ENCODE results near the gene SCLT1. TPM values are rescaled to one million over a fixed set of nuclear protein-coding genes. Genes with fewer than 3 reads are reported as not detected.
A peak's percentile ranks its signal among the peaks of the same experiment; 100 is the strongest.
"Not testable (repeated sequence)": the region's sequence is repeated elsewhere in the genome, so short reads cannot be mapped to it uniquely, and the experiment has no call there.

The SCLT1 gene
- total RNA-seq, 1 experiment from 2014 or later, result 13.7 TPM

GRCh38 chr4:129095811-129096454 lies 2.6 kb upstream of the SCLT1 start, which contains the start of gene C4orf33:
TSS of gene C4orf33 (plus strand) at chr4:129096152. CDS start at chr4:129102611, 6,459 bp downstream.
- Histone ChIP-seq H3K4me3 (ENCODE audit: insufficient read depth, low read depth, low read length) (peak within 1 kb of the TSS; percentile 63), H3K27me3 (ENCODE audit: control insufficient read depth, insufficient read depth, low read length) (no peaks in the 10 kb centered on the region), H3K36me3 (replicated peaks; ENCODE audit: control insufficient read depth, insufficient read depth, low read length) (no peaks in the 10 kb centered on the region)
- peak; percentile 61 for DNase-seq

DNA sequence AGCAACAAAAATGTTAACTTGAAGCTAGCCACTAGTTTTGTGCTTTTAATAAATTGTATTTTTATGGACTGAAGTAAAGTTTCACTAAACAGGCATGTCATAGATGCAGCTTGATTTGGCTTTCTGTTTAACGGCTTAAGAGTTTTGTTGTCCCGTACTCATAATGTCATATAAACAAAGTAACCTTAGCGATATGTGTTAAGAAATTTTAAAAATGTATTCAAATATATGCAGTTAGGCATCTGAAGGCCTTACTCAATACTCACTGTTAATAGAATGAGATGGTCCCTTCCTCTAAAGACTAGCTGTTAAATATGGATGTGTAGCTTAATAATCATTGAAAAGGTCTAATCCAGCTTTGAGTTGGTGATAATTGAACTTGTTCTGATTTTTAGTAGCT lies 1.0 kb upstream of the SCLT1 start:
- no peaks in the 10 kb centered on the region for H3K36me3 ChIP-seq (replicated peaks; ENCODE audit: control insufficient read depth, insufficient read depth, low read length)
- no peak for DNase-seq
- H3K27me3 ChIP-seq (ENCODE audit: control insufficient read depth, insufficient read depth, low read length), result no peaks in the 10 kb centered on the region
- H3K4me3 ChIP-seq (ENCODE audit: insufficient read depth, low read depth, low read length), result no peak overlapping the region

DNA sequence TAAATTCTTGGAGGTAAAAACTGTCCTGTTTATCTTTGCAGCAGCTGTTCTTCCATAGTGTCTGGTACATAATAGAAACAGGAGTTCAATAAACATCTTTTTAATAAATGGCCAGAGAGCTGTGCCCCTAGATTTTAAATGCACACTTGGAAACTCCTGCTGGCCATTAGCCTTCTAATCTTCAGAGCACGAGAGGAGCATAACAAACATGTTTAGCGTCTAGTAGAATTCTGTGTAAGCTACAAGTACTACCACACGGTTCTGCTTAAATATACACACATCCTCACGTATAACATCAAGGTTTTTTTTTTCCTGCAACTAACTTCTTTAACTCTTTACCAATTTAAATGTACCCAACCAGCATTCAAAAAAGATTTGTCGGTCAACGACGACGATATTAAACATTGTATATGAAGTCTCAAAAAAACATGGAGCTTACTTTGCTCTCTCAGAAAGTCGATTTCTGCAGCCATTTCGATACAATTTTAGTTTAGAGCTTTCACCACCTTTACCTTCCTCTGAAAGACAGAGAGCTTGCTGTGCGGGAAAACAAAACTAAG lies 628 bp downstream of the SCLT1 start:
- DNase-seq, result no peak
- Histone ChIP-seq H3K27me3 (ENCODE audit: control insufficient read depth, insufficient read depth, low read length) (no peaks in the 10 kb centered on the region), H3K4me3 (ENCODE audit: insufficient read depth, low read depth, low read length) (peak overlapping the region; percentile 85), H3K36me3 (replicated peaks; ENCODE audit: control insufficient read depth, insufficient read depth, low read length) (no peaks in the 10 kb centered on the region)

DNA sequence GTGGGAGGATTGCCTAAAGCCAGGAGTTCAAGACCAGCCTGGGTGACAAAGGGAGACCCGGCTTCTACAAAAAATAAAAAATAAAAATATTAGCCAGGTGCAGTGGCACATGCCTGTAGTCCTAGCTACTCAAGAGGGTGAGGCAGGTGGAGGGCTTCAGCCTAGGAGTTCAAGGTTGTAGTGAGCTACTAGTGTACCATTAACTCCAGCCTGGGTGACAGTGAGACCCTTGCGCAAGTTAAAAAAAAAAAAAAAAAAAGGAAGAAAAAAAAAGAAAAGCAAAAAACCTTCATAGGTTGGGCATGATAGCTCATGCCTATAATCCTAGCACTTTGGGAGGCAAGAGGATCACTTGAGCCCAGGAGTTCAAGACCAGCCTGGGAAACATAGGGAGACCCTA lies 5.8 kb downstream of the SCLT1 start:
- Histone ChIP-seq H3K36me3 (replicated peaks; ENCODE audit: control insufficient read depth, insufficient read depth, low read length) (no peaks in the 10 kb centered on the region), H3K4me3 (ENCODE audit: insufficient read depth, low read depth, low read length) (no peak overlapping the region), H3K27me3 (ENCODE audit: control insufficient read depth, insufficient read depth, low read length) (no peaks in the 10 kb centered on the region)
- DNase-seq, result no peak

GRCh38 chr4:129085472-129085871 lies 7.9 kb downstream of the SCLT1 start:
- no peak for DNase-seq
- no peak overlapping the region for H3K4me3 ChIP-seq (ENCODE audit: insufficient read depth, low read depth, low read length)
- peaks cover 2% of the 10 kb centered on the region for H3K36me3 ChIP-seq (replicated peaks; ENCODE audit: control insufficient read depth, insufficient read depth, low read length)
- H3K27me3 ChIP-seq (ENCODE audit: control insufficient read depth, insufficient read depth, low read length), result no peaks in the 10 kb centered on the region

- H3K36me3 ChIP-seq (replicated peaks; ENCODE audit: control insufficient read depth, insufficient read depth, low read length), result peaks cover 7% of the 10 kb centered on the region
- no peak for DNase-seq
- no peak overlapping the region for H3K4me3 ChIP-seq (ENCODE audit: insufficient read depth, low read depth, low read length)
- no peaks in the 10 kb centered on the region for H3K27me3 ChIP-seq (ENCODE audit: control insufficient read depth, insufficient read depth, low read length)
Measured at GRCh38 chr4:129082302-129082701, 11.0 kb downstream of the SCLT1 start.

DNA sequence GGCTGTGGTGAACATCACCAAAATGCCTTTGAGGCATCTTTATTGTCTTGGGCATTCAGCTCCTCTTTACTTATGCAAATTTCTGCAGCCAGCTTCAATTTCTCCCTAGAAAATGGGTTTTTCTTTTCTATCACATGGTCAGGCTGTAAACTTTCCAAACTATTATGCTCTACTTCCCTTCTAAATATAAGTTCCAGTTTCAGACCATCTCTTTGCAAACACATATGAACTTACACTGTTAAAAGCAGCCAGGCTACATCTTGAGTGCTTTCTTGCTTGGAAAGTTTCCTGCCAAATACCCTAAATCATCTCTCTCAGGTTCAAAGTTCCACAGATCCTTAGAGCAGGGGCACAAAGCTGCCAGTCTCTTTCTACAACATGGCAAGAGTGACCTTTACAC lies 13.2 kb downstream of the SCLT1 start:
- no peaks in the 10 kb centered on the region for H3K27me3 ChIP-seq (ENCODE audit: control insufficient read depth, insufficient read depth, low read length)
- DNase-seq, result no peak
- peaks cover 7% of the 10 kb centered on the region for H3K36me3 ChIP-seq (replicated peaks; ENCODE audit: control insufficient read depth, insufficient read depth, low read length)
- H3K4me3 ChIP-seq (ENCODE audit: insufficient read depth, low read depth, low read length), result no peak overlapping the region

DNA sequence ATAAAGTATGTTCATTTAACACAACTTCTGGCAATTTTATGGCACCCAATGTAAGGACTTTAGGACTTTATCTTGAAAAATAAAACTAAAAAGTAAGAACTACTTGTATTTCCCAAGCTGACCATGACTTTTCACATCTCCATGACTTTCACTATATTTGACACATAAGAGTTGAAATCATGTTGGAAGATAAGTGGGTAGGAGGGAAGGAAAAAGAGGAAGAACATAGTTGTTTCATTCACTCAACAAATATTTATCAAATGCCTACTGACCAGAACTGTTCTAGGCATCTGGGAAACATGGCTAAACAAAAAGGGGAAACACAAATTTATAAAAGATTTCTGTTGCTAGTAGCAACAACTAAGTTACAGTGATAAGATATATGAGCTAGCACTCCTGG lies 16.0 kb downstream of the SCLT1 start:
- no peaks in the 10 kb centered on the region for H3K27me3 ChIP-seq (ENCODE audit: control insufficient read depth, insufficient read depth, low read length)
- H3K4me3 ChIP-seq (ENCODE audit: insufficient read depth, low read depth, low read length), result no peak overlapping the region
- peaks cover 7% of the 10 kb centered on the region for H3K36me3 ChIP-seq (replicated peaks; ENCODE audit: control insufficient read depth, insufficient read depth, low read length)
- DNase-seq, result no peak

DNA sequence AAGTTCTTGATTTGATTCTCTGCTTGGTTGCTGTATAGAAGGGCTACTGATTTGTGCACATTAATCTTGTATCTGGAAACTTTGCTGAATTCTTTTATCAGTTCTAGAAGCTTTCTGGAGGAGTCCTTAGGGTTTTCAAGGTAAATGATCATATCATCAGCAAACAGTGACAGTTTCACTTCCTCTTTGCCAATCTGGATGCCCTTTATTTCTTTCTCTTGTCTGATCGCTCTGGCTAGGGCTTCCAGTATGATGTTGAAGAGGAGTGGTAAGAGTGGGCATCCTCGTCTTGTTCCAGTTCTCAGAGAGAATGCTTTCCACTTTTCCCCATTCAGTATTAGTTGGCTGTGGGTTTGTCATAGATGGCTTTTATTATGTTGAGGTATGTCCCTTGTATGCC lies 23.8 kb downstream of the SCLT1 start:
- not testable (repeated sequence) for H3K4me3 ChIP-seq (ENCODE audit: insufficient read depth, low read depth, low read length); H3K36me3 ChIP-seq (replicated peaks; ENCODE audit: control insufficient read depth, insufficient read depth, low read length); DNase-seq; H3K27me3 ChIP-seq (ENCODE audit: control insufficient read depth, insufficient read depth, low read length)

DNA sequence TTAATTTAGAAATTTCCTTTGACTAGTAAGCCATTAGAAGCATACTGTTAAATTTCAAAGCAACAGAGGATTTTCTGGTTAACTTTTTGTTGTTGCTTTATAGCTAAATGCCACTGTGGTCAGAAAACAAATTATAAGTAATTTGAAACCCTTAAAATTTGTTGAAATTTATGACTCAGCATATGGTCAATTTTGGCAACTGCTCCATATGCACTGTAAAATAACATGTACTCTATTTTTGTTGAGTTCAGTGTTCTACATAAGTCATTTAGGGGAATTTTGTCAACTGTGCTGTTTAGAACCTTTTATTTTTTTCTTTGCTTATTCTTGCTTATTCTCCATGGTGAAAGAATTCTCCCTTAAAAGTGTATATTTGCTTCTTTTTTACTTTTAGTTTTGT lies 28.6 kb downstream of the SCLT1 start:
- no peaks in the 10 kb centered on the region for H3K27me3 ChIP-seq (ENCODE audit: control insufficient read depth, insufficient read depth, low read length)
- H3K4me3 ChIP-seq (ENCODE audit: insufficient read depth, low read depth, low read length), result no peak overlapping the region
- no peak for DNase-seq
- H3K36me3 ChIP-seq (replicated peaks; ENCODE audit: control insufficient read depth, insufficient read depth, low read length), result no peaks in the 10 kb centered on the region

- no peaks in the 10 kb centered on the region for H3K27me3 ChIP-seq (ENCODE audit: control insufficient read depth, insufficient read depth, low read length)
- H3K36me3 ChIP-seq (replicated peaks; ENCODE audit: control insufficient read depth, insufficient read depth, low read length), result no peaks in the 10 kb centered on the region
- no peak overlapping the region for H3K4me3 ChIP-seq (ENCODE audit: insufficient read depth, low read depth, low read length)
Measured at GRCh38 chr4:129063640-129064039, 29.7 kb downstream of the SCLT1 start.

GRCh38 chr4:129062580-129062979 lies 30.8 kb downstream of the SCLT1 start:
- Histone ChIP-seq H3K27me3 (ENCODE audit: control insufficient read depth, insufficient read depth, low read length) (no peaks in the 10 kb centered on the region), H3K36me3 (replicated peaks; ENCODE audit: control insufficient read depth, insufficient read depth, low read length) (no peaks in the 10 kb centered on the region), H3K4me3 (ENCODE audit: insufficient read depth, low read depth, low read length) (no peak overlapping the region)
- DNase-seq, result no peak

More at GRCh38 chr4:129063640-129064039, 29.7 kb downstream of the SCLT1 start:
- no peak for DNase-seq

GRCh38 chr4:129059028-129059427 lies 34.3 kb downstream of the SCLT1 start:
- Histone ChIP-seq H3K36me3 (replicated peaks; ENCODE audit: control insufficient read depth, insufficient read depth, low read length) (no peaks in the 10 kb centered on the region), H3K27me3 (ENCODE audit: control insufficient read depth, insufficient read depth, low read length) (no peaks in the 10 kb centered on the region), H3K4me3 (ENCODE audit: insufficient read depth, low read depth, low read length) (no peak overlapping the region)
- DNase-seq, result no peak

- Histone ChIP-seq H3K36me3 (replicated peaks; ENCODE audit: control insufficient read depth, insufficient read depth, low read length) (no peaks in the 10 kb centered on the region), H3K4me3 (ENCODE audit: insufficient read depth, low read depth, low read length) (no peak overlapping the region), H3K27me3 (ENCODE audit: control insufficient read depth, insufficient read depth, low read length) (no peaks in the 10 kb centered on the region)
- no peak for DNase-seq
Measured at GRCh38 chr4:129046055-129046959, 47.0 kb downstream of the SCLT1 start.

GRCh38 chr4:129043523-129043922 lies 49.8 kb downstream of the SCLT1 start:
- Histone ChIP-seq H3K27me3 (ENCODE audit: control insufficient read depth, insufficient read depth, low read length) (no peaks in the 10 kb centered on the region), H3K4me3 (ENCODE audit: insufficient read depth, low read depth, low read length) (no peak overlapping the region), H3K36me3 (replicated peaks; ENCODE audit: control insufficient read depth, insufficient read depth, low read length) (no peaks in the 10 kb centered on the region)
- no peak for DNase-seq

All from H7 (cell line).